SU-DHL-6 (cell line): ENCODE results near the gene PDHX.

Experiments used
- H2AFZ ChIP-seq: fragments of 200-600 bp; sonication (generic); 2 replicates; pipeline ENCODE4 v1.6.1; 2014; ENCODE audit warnings: low read depth, mild to moderate bottlenecking, moderate library complexity, mixed read lengths, antibody characterized with exemption, low read length; ENCODE audit not compliant: severe bottlenecking
- H3F3A ChIP-seq: fragments of 200-600 bp; shearing (Covaris generic); 2 replicates; pipeline ENCODE4 v1.6.0; 2016; ENCODE audit warnings: antibody characterized with exemption, mild to moderate bottlenecking; ENCODE audit not compliant: insufficient read depth
- H3K27ac ChIP-seq: fragments of 200-600 bp; sonication (generic); 2 replicates; pipeline ENCODE4 v1.5.1; 2016; ENCODE audit warnings: low read depth, mild to moderate bottlenecking, low read length, moderate library complexity, mixed read lengths
- H3K27me3 ChIP-seq: fragments of 200-600 bp; sonication (generic), shearing (Covaris generic); 2 replicates; pipeline ENCODE4 v1.6.0; 2014; ENCODE audit warnings: mild to moderate bottlenecking, low read length
- H3K36me3 ChIP-seq: fragments of 200-600 bp; sonication (generic); 2 replicates; pipeline ENCODE4 v1.6.1; 2014; ENCODE audit warnings: mild to moderate bottlenecking, low read length, mixed read lengths
- H3K4me2 ChIP-seq: fragments of 300-600, 200-600 bp; shearing (Covaris generic), sonication (generic); 2 replicates; pipeline ENCODE4 v1.6.0; 2014; ENCODE audit warnings: low read length, low read depth, mild to moderate bottlenecking; ENCODE audit not compliant: poor library complexity, severe bottlenecking
- H3K4me3 ChIP-seq: fragments of 200-600 bp; sonication (generic); 2 replicates; pipeline ENCODE4 v1.5.1; 2014; ENCODE audit warnings: antibody characterized with exemption, low read length, mild to moderate bottlenecking, mixed read lengths; ENCODE audit not compliant: insufficient read depth, poor library complexity, severe bottlenecking
- H3K79me2 ChIP-seq: fragments of 200-600 bp; sonication (generic); 2 replicates; pipeline ENCODE4 v1.6.1; 2014; ENCODE audit warnings: mild to moderate bottlenecking, low read length, moderate library complexity; ENCODE audit not compliant: insufficient read depth
- H3K9ac ChIP-seq: fragments of 200-600 bp; sonication (generic); 2 replicates; pipeline ENCODE4 v1.7.0; 2014; ENCODE audit warnings: mild to moderate bottlenecking, low read length
- H3K9me2 ChIP-seq: fragments of 200-600 bp; sonication (generic); replicated peaks from 2 replicates; pipeline ENCODE4 v1.6.1; 2014; ENCODE audit warnings: low read length; ENCODE audit not compliant: insufficient read depth
- H3K9me3 ChIP-seq: fragments of 200-600 bp; sonication (generic); 2 replicates; pipeline ENCODE4 v1.6.1; 2014; ENCODE audit warnings: low read length, mixed read lengths; ENCODE audit not compliant: insufficient read depth
- H4K20me1 ChIP-seq: fragments of 200-600 bp; sonication (generic); 2 replicates; pipeline ENCODE4 v1.6.1; 2014; ENCODE audit warnings: low read depth, mild to moderate bottlenecking, antibody characterized with exemption, low read length, moderate library complexity, mixed read lengths
- CTCF ChIP-seq: fragments of 200-600 bp; sonication (generic); IDR thresholded peaks from one replicate; pipeline ENCODE4 v1.5.1; 2017; ENCODE audit warnings: antibody characterized with exemption, mild to moderate bottlenecking, low read length, moderate library complexity; ENCODE audit not compliant: insufficient read depth, poor library complexity, severe bottlenecking
- EZH2phosphoT487 ChIP-seq: fragments of 200-600 bp; sonication (generic), shearing (Covaris generic); conservative IDR thresholded peaks from 2 replicates; pipeline ENCODE4 v1.6.1; 2018; ENCODE audit warnings: mild to moderate bottlenecking, antibody characterized with exemption, low read length, moderate library complexity, mixed read lengths

PDHX gene

GRCh38 chr11:34886609-34887008 lies 29.8 kb upstream of the PDHX start:
- no peak overlapping the region for H3K9ac ChIP-seq
- no peak for TF ChIP-seq EZH2phosphoT487
- no peak for TF ChIP-seq CTCF
- H3F3A ChIP-seq, result no peaks in the 10 kb centered on the region; the same call in 1 of the 2 replicates
- H3K27ac ChIP-seq, result no peak overlapping the region
- no peak overlapping the region for H3K4me3 ChIP-seq
- peaks cover 11% of the 10 kb centered on the region; the same call in 1 of the 2 replicates for H3K36me3 ChIP-seq
- H3K9me2 ChIP-seq, result no peaks in the 10 kb centered on the region
- no peaks in the 10 kb centered on the region for H3K79me2 ChIP-seq
- H3K27me3 ChIP-seq, result no peaks in the 10 kb centered on the region
- no peaks in the 10 kb centered on the region for H3K9me3 ChIP-seq
- H2AFZ ChIP-seq, result no peak overlapping the region
- H3K4me2 ChIP-seq, result no peak overlapping the region
- no peaks in the 10 kb centered on the region for H4K20me1 ChIP-seq

- Histone ChIP-seq H3K79me2 (no peaks in the 10 kb centered on the region), H3K9me3 (no peaks in the 10 kb centered on the region), H3K36me3 (peaks cover 11% of the 10 kb centered on the region; the same call in 1 of the 2 replicates), H4K20me1 (no peaks in the 10 kb centered on the region), H3K9ac (no peak overlapping the region), H3K27ac (no peak overlapping the region), H2AFZ (no peak overlapping the region), H3K4me2 (no peak overlapping the region), H3K9me2 (no peaks in the 10 kb centered on the region), H3F3A (no peaks in the 10 kb centered on the region; the same call in 1 of the 2 replicates), H3K4me3 (no peak overlapping the region), H3K27me3 (no peaks in the 10 kb centered on the region)
- TF ChIP-seq CTCF (no peak), EZH2phosphoT487 (no peak)
Measured at GRCh38 chr11:34887260-34887659, 29.2 kb upstream of the PDHX start.

- Histone ChIP-seq H3K9me2 (no peaks in the 10 kb centered on the region), H3K79me2 (0 out of 2 replicates have a peak, but pooled peaks cover 3% of the 10 kb centered on the region), H3K27me3 (no peaks in the 10 kb centered on the region), H3K36me3 (peaks cover 5% of the 10 kb centered on the region; the same call in 1 of the 2 replicates), H3K4me3 (no peak overlapping the region), H3K27ac (no peak overlapping the region), H3K9me3 (no peaks in the 10 kb centered on the region), H3K4me2 (no peak overlapping the region), H3K9ac (no peak overlapping the region), H2AFZ (no peak overlapping the region), H4K20me1 (no peaks in the 10 kb centered on the region), H3F3A (no peaks in the 10 kb centered on the region; the same call in 1 of the 2 replicates)
- TF ChIP-seq CTCF (no peak), EZH2phosphoT487 (no peak)
Measured at GRCh38 chr11:34890089-34890488, 26.3 kb upstream of the PDHX start.
